ENCODE results near the gene PIGL. TPM values are rescaled to one million over a fixed set of nuclear protein-coding genes. Genes with fewer than 3 reads are reported as not detected.
"Not testable (repeated sequence)": the region's sequence is repeated elsewhere in the genome, so short reads cannot be mapped to it uniquely, and the experiment has no call there.

PIGL gene
- total RNA-seq, 1 donor from 2014 or later = 18.4 TPM

DNA sequence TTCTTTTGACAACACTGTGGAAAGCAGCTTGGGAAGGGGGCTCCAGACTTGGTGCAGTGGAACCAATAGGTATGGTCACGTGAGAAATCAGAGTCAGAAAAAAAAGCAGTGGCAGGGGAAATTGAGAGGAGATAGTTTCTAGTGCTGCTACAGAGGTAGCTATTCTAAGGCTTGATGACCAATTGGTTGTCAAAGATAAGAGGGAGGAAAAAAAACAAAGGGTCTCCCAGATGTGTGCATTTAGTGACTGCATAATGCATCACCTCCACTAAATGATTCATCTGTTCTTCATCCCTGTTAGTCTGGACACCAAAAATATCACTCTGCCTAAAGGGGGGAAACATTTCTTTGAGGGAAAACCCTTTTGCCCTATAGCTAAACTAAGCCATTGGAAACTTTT, 56.5 kb downstream of the PIGL start:
- no peak for DNase-seq (ENCODE audit: low read depth, low spot score)

DNA sequence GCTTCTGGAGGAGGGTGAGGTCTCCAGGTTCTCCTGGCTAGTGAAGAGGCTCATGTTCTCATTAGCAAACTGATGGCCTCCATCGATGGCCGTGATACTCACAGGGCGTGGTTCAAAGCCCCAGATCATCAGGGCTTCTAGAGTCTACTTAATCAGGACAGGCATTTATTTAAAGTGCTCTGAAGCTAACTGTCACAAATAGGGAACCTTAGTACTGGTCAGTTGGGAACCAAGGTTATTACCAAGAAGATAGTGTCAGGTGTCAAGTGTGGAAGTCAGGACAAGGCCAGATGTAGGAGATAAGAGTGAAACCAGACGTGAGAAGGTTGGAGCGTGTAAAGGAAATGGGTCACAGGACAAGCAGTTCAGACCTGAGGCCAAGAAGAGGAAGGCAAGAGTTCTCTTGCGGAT, 56.9 kb downstream of the PIGL start:
- no peak for DNase-seq (ENCODE audit: low read depth, low spot score)

DNA sequence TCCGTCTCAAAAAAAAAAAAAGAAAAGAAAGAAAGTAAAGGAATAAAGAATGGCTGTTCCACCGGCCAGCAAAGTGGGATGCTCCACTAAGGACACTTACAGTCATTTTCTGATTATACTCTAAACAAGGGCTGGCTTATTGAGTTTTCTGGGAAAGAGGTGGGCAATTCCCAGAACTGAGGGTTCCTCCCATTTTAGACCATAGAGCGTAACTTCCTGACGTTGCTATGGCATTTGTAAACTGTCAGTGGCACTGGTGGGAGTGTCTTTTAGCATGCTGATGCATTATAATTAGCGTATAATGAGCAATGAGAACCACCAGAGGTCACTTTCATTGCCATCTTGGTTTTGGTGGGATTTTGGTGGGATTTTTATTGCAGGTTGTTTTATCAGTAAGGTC, 58.0 kb downstream of the PIGL start:
- DNase-seq (ENCODE audit: low read depth, low spot score) = no peak

DNA sequence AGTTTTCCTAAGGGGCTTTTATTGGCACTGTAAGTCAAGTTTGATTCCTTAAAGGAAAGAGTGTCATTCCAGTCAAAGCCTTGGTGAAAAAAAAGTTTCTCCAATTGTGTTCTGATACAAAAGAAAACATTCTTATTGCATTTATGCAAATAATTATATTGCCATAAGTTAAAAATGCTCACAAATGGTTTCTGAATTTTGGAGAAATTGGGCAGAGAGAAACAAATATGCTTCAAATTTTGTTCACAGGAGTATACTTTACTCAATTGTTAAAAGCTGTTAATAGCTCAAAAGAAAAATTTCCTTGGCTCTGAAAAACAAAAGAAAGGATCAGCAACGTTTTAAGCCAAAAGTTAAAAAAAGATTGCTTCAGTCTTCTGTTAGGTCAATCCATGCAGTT, 60.2 kb downstream of the PIGL start:
- no peak for DNase-seq (ENCODE audit: low read depth, low spot score)

DNA sequence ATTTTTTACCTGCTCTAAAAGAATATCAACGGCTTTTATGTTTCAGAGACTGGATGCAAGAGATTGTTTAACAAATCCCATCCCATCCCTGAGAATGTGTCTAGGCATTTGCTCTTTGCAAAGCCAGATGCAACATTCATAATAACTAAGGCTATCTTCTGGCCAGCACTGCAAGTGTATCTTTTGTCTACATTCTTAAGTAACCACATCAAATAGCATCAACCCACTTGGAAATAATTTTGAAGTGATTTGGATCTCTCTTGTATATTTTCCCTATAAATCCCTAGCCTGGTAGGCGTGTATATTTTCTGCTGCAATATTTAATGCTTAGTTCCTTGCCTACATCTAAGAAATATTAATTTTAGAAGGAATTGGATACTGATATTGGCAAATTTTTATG, 64.3 kb downstream of the PIGL start:
- DNase-seq (ENCODE audit: low read depth, low spot score) = no peak

DNA sequence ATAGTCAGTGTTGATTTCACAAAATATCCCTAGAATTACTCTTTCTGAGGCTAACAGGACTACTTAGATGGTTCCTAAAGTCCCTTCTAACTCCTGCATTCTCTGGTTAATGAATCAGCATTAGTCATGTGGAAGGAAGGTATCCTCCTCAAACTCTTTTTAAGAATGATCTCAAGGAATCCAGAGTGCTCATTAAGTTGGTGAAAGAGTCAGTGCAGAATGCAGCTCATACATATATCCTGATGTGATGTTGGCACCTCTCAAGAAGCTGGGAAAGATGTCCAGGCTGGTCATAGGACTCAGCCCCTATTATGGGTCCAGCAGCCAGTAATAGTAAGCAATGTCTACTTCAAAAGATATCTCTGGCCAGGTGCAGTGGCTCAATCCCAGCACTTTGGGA, 65.5 kb downstream of the PIGL start:
- DNase-seq (ENCODE audit: low read depth, low spot score) = no peak

DNA sequence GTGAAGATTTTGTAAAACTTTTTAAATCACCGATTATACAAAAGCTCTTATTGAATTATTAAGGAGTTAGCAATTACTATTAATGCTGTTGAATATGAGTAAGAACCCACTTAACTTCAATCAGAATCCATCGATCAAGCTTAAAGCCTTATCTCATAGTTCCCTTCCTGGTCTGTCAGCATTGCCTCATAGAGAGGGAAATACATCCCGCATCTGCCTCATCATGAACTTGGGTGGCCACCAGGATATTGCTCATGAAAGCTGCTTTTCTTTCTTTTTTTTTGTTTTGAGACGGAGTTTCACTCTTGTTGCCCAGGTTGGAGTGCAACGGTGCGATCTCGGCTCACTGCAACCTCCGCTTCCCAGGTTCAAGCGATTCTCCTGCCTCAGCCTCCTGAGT, 66.7 kb downstream of the PIGL start:
- DNase-seq (ENCODE audit: low read depth, low spot score) = peak; percentile 32

DNA sequence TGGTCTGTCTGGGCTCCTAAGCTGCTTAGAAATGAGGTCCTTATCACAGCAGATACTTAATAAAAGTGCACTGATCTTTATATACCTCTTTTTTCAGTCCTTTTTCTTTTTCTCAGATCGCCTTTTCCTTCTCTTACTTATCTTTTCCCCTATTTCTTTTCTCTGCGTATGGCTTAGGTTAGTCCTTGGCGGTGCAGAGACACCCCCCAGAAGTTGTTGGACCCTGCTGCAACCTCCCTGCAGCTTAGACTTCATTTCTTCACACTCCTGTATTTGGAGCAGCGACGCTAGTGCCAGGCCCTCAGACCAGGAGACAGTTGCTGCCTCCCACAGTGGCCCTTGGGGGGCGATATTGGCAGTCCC, 68.6 kb downstream of the PIGL start:
- no peak for DNase-seq (ENCODE audit: low read depth, low spot score)

DNA sequence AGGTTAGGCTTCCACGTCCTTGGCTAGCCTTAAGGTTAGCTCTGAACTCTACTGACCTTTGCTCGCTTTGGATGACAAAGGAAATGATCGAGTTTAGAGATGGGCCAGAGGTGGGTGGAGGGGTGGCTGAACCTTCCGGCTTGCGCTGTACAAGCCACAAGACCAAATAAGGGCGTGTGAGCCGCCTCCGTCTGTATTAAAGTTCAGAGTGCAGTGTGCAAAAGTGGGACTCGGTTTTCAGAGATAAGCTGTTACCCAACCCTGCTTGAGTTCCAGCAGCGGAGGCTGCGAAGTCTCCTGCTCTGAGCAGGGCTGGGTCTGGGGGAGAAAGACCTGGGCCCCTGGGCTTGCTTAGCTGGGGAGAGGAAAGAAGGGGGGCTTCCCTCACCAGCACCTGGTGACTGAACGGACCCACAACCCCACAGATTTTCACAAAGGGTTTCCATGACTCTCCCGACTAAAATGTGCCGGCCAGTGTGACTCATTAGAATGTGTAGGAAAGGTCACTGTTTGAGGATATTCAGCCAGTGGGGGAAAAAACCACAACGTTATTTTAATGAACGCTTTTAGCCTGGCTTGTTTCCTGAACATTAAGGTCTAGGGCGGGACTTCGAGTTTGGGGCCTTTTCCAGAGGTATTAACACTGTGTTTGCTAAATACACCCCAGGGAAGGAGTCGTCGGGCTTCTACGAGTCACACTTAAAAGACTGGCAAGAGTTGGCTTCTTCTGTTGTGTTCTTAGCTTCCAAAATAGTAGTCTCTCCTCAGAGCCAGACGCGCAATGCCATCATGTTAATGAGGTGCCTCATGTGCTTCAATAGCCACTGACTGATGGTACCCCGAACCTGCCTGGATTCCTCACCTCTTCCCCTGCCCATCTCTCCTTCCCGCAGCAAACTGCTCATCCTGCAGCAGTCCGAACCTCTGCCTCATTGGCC, 69.3 kb downstream of the PIGL start:
- DNase-seq (ENCODE audit: low read depth, low spot score) = peak; percentile 81

DNA sequence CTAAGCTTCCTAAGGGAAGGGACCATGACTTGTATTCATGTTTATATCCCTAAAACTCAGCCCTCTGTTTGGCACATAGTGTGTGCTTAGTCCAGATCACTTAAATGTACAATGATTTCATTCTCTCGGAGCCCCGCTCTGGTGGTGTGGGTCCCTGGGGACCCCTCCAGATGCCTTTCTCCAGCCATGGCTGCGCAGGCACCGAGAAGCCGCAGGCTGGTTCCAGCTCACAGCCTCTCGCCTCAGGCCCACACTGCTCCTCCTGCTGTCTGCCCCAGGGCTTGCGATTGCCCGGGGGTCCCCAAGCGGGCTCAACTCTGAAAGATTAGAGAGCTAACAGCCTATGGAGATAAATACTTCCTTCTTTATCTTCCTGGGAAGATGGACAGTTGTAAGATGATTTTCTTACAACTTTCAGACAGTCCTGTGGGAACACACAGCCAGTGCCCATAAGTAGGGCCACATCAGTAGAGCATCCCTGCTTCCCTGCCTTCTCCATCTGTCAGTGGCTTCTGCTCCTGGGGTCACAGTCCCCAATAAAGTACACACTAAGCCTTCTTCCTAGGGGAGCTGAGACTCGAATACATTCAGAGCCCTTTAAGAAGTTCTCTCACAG, 70.0 kb downstream of the PIGL start:
- no peak for DNase-seq (ENCODE audit: low read depth, low spot score)

DNA sequence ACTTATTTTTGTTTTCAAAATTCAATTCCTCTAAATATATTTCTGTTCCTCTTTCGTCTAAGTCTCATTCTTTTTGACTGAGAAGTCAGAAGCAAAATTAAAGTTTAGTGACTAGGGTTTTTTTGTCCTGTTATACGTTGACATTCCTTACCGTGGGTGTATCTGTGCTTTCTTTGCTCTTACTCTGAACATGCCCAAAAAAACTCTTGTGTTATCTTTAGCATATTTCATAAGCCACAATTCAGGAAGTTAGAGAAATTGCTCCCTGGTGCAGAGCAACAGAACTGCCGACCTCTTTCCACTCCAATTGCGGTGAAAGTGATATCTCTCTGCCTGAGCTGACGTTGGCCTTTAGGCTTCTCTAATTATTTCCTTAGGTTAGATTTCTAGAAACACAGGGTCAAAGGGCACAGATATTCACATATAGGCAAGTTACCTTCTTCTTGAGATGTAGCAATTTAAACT, 70.6 kb downstream of the PIGL start:
- no peak for DNase-seq (ENCODE audit: low read depth, low spot score)

DNA sequence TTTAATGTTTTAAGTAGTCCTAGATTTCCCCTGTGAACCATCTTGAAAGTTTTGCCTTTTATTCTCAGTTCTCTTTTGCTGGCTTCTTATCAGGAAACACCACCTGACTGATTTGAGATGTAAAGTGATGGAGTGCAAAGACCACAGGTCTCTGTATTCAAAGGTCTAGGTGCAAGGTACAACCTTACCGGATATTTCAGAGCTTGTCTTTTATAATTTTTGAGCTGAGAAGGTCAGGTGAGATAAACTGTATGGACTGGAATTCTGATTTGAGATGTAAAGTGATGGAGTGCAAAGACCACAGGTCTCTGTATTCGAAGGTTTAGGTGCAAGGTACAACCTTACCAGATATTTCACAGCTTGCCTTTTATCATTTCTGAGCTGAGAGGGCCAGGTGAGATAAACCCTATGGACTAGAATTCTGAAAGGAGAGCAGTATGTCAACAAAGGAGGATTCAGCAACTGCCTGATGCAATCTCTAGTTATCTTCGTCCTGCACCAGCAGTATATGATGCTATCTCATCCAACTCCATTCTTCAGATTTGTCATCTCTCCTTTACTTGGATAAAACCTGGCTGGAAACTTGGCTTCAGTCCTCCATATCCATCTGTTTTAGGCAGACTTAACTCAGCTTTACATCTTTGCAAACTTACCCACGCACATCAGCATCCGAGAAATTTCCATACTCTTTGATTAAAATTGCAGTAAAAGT, 72.0 kb downstream of the PIGL start:
- no peak for DNase-seq (ENCODE audit: low read depth, low spot score)

DNA sequence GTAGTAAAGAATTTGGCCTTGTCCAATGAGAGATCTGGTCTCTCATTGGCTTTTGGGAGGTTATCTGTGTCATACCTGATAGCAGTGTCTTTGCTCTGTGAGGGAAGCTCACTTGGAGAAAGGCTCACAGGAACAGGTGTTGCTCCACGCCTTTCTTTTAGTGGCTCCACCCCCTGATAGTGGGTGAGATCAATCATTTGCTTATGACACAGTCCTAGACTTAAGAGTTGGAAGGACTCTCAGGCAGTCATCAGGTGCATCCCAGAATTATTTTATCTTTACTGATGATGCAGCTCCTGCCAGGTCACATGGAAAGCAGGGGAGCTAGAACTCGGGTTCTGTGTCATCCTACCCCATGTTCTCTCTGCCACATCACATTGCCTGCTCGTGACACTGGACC, 76.9 kb downstream of the PIGL start:
- no peak for DNase-seq (ENCODE audit: low read depth, low spot score)

DNA sequence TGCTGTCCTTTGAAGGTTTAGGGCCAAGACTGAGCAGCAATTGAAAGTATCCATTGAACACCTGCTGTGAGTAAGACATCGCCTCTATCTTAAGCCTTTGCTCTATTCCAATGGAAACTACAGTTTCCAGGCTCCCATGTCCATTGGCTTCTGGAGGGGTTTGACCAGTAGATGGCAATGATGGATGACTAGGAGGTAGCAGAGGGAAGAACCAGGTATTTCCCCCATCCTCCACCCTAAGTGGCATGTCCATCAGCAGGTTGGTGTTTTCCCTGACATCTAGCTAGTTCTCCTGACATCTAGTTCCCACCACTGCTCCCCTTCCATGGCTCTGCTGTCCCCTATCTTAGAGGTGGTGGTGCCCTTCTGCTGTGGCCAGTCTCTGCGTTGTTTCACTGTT, 77.5 kb downstream of the PIGL start:
- no peak for DNase-seq (ENCODE audit: low read depth, low spot score)

DNA sequence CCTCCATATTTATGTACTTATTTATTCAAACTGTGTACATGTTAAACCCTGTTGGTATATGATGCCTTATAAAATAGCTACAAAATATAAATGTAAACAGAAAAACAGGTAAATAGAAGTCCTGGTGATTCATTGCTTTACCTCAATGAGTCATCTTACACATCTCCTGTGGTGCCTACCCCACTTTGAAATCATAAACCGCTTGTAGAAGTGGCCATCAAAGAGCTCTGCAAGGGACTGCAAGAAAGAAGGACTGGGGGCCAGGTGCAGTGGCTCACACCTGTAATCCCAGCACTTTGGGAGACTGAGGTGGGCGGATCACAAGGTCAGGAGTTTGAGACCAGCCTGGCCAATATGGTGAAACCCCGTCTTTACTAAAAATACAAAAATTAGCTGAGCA, 79.1 kb downstream of the PIGL start:
- not testable (repeated sequence) for DNase-seq (ENCODE audit: low read depth, low spot score)

DNA sequence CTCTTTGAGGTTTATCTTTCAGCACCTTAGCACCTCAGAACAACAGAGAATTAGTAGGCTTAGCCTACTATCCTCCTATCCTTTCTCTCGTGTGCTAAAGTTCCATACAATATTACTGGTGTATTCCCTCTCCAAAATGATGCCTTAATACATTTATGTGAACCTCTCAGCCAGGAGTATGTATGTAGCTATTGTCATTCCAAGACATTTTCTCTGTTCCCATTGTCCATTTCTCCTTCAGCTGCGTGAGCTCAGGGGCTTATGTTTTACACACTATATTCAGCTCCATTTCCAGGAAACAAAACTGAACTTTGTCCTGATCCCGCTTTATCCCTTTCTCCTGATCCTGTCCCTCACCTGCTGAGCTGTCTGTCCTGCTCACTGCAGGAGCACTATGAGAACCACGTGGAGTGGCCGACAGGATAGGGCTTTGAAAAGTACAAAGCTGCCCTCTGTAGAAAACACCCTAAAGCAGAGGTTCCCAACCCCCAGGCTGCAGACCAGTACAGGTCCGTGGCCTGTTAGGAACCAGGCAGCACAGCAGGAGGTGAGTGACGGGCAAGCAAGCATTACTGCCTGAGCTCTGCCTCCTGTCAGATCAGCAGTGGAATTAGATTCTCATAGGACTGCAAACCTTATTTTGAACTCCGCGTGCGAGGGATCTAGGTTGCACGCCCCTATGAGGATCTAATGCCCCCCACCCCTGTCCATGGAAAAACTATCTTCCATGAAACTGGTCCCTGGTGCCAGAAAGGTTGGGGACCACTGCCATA, 80.5 kb downstream of the PIGL start:
- DNase-seq (ENCODE audit: low read depth, low spot score) = no peak

DNA sequence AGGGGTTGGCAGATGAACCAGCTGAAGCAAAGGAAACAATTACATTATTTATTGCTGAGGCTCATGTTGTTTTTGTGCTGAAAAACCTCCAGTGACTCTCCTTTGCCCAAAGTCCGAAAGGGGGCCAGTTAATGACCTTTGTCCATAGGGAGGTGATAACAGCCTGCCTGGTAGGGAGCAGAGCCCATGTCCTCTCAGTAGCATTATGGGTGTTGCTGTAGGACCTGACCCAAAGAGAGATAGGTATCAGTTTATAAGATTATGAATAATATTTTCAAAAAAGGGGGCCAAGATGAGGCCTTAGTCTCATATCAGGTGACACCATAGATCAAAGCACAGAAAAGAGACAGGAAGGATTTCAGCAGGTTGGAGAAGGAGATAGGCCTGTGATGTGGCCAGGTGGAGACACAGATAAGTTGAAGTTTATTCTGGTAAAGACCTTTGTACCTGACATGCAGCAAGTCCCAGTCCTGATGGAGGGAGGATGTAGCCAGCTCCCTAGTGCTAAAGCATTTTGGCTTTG, 81.2 kb downstream of the PIGL start:
- no peak for DNase-seq (ENCODE audit: low read depth, low spot score)

DNA sequence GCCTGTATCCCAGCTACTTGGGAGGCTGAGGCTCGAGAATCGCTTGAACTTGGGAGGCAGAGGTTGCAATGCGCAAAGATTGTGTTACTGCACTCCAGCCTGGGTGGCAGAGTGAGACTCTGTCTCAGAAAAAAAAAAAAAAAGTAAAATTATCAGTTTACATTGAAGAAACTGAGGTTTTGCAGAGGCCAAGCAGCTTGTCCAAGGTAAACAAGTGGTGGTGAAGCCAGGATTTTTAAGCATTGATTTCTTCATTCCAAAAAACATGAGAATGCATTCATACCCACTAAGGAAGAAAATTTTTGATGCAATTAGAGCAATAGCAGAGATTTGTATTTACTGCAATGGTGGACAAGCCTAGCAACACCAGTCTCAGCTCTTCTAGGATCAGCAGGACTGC, 83.5 kb downstream of the PIGL start:
- DNase-seq (ENCODE audit: low read depth, low spot score) = no peak

DNA sequence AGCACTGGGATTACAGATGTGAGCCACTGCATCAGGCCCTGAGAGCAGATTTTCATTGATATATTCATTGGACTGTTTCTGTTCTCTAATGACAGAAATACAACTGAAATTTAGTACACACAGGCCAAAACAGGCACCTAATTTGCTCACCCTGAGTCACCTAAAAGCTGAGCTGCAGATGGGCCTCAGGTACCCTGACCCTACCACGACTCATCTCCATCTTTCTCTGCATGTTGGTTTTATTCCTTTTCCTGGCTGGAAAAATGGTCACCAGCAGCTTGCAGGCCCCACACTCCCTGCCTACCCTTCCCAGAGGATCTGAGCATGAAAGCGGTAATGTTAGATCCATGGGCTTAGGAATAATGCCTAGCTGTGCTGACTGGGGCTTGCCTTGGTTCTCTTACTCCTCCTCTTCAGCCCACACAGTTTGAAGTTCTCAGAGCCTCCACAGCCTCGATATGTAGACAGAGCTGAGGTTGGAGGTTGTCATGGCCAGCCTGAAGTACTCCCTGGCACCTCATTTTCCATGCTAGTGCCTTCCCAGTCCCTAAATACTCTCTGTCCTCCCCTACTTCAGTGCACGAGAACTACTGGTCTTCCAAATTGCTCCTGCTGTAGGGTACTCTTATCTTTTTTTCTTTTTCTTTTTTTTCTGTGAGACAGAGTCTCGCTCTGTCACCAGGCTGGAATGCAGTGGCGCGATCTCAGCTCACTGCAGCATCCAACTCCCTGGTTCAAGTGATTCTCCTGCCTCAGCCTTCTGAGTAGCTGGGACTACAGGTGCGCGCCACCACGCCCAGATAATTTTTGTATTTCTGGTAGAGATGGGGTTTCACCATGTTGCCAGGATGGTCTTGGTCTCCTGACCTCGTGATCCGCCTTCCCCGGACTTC, 85.2 kb downstream of the PIGL start:
- no peak for DNase-seq (ENCODE audit: low read depth, low spot score)

DNA sequence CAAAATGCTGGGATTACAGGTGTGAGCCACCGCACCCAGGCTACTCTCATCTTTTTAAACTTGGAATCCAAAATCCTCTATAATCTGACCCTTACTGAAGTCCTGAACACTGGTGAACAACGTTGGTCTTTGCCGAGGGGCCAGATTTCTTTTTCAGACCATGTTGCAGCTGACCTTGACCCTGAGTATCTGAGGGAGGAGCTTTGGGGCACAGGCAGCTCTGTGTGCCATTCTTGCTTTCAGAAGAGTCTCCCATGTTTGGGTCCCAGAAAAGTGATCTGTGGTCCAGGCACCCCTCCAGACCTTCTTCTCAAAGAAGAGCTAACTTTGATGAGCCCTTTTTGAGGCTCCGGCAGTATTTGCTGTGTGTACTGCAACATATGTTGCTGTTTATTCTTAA, 85.8 kb downstream of the PIGL start:
- DNase-seq (ENCODE audit: low read depth, low spot score) = no peak
